Trophoblast cell (in vitro differentiated cells and primary cell): ENCODE data around the gene RGS5.
A peak's percentile ranks its signal among the peaks of the same experiment; 100 is the strongest.

Experiments
- DNase-seq, 2 donors: peaks; one replicate each; pipeline ENCODE4 v3.0.0-alpha.2; 2016
- H2AFZ ChIP-seq: 2 replicates; pipeline ENCODE4 v1.6.1; 2013; ENCODE audit warnings: low read length, moderate library complexity, mild to moderate bottlenecking; ENCODE audit not compliant: insufficient read depth, poor library complexity
- H2AK5ac ChIP-seq: 2 replicates; pipeline ENCODE4 v1.6.1; 2013; ENCODE audit warnings: mild to moderate bottlenecking, low read length
- H2BK120ac ChIP-seq: 2 replicates; pipeline ENCODE4 v1.6.1; 2013; ENCODE audit warnings: low read length, mild to moderate bottlenecking, moderate library complexity; ENCODE audit not compliant: insufficient read depth, poor library complexity
- H2BK12ac ChIP-seq: 2 replicates; pipeline ENCODE4 v1.6.1; 2013; ENCODE audit warnings: mild to moderate bottlenecking, low read length, moderate library complexity
- H2BK5ac ChIP-seq: 2 replicates; pipeline ENCODE4 v1.6.1; 2013; ENCODE audit warnings: low read length, low read depth, moderate library complexity, mild to moderate bottlenecking; ENCODE audit not compliant: poor library complexity
- H3K14ac ChIP-seq: 2 replicates; pipeline ENCODE4 v1.6.1; 2013; ENCODE audit warnings: mild to moderate bottlenecking, low read length
- H3K18ac ChIP-seq: 2 replicates; pipeline ENCODE4 v1.6.1; 2013; ENCODE audit warnings: mild to moderate bottlenecking, low read length
- H3K23ac ChIP-seq: 2 replicates; pipeline ENCODE4 v1.6.1; 2013; ENCODE audit warnings: low read length
- H3K27ac ChIP-seq: 2 replicates; pipeline ENCODE4 v1.5.1; 2013; ENCODE audit warnings: low read depth, mild to moderate bottlenecking, inconsistent platforms, low read length, moderate library complexity
- H3K27me3 ChIP-seq: 2 replicates; pipeline ENCODE4 v1.6.1; 2013; ENCODE audit warnings: inconsistent platforms, mild to moderate bottlenecking, low read length, moderate library complexity; ENCODE audit not compliant: insufficient read depth
- H3K36me3 ChIP-seq, 2 experiments: 1 replicate in 1 of 2; 2 replicates in 1 of 2; pipeline ENCODE4 v1.6.1; 2013; ENCODE audit warnings: low read length in 2 of 2, mild to moderate bottlenecking in 2 of 2, moderate library complexity in 1 of 2; ENCODE audit not compliant: insufficient read depth in 2 of 2, control insufficient read depth in 1 of 2
- H3K4ac ChIP-seq: 2 replicates; pipeline ENCODE4 v1.6.1; 2013; ENCODE audit warnings: low read depth, mild to moderate bottlenecking, low read length, moderate library complexity
- H3K4me1 ChIP-seq, 2 experiments: 1 replicate in 1 of 2; 2 replicates in 1 of 2; pipeline ENCODE4 v1.6.1; 2013; ENCODE audit warnings: low read length in 2 of 2, mild to moderate bottlenecking in 2 of 2, moderate library complexity in 1 of 2; ENCODE audit not compliant: insufficient read depth in 2 of 2, control insufficient read depth in 1 of 2
- H3K4me2 ChIP-seq: 2 replicates; pipeline ENCODE4 v1.6.1; 2013; ENCODE audit warnings: inconsistent platforms, mild to moderate bottlenecking, low read length, moderate library complexity
- H3K4me3 ChIP-seq: 2 replicates; pipeline ENCODE4 v1.5.1; 2013; ENCODE audit warnings: mild to moderate bottlenecking, low read depth, low read length, inconsistent platforms
- H3K79me1 ChIP-seq: one replicate; pipeline ENCODE4 v1.6.1; 2013; ENCODE audit warnings: low read length
- H3K79me2 ChIP-seq: 2 replicates; pipeline ENCODE4 v1.6.1; 2013; ENCODE audit warnings: low read length, mild to moderate bottlenecking; ENCODE audit not compliant: control insufficient read depth, insufficient read depth, poor library complexity
- H3K9ac ChIP-seq: 2 replicates; pipeline ENCODE4 v1.6.1; 2013; ENCODE audit warnings: mild to moderate bottlenecking, low read length
- H3K9me3 ChIP-seq: 2 replicates; pipeline ENCODE4 v1.6.1; 2013; ENCODE audit warnings: low read depth, mild to moderate bottlenecking, control low read depth, inconsistent platforms, low read length; ENCODE audit not compliant: insufficient read depth
- H4K12ac ChIP-seq: 2 replicates; pipeline ENCODE4 v1.6.1; 2013; ENCODE audit warnings: low read depth, mild to moderate bottlenecking, low read length, moderate library complexity
- H4K8ac ChIP-seq: 2 replicates; pipeline ENCODE4 v1.6.1; 2013; ENCODE audit warnings: low read depth, mild to moderate bottlenecking, low read length, moderate library complexity
- H4K91ac ChIP-seq: one replicate; pipeline ENCODE4 v1.6.1; 2013; ENCODE audit warnings: low read depth, mild to moderate bottlenecking, low read length, moderate library complexity
- WGBS: extraction: QIAGEN DNeasy Blood & Tissue Kit; methylation state at CpG from one replicate; pipeline ENCODE4 v1.1.7; 2013; ENCODE audit warnings: missing lambda C conversion rate; ENCODE audit not compliant: insufficient read length, insufficient coverage; ENCODE audit errors: extremely low coverage; 5-methylcytosine and 5-hydroxymethylcytosine counted together

The RGS5 gene

DNA sequence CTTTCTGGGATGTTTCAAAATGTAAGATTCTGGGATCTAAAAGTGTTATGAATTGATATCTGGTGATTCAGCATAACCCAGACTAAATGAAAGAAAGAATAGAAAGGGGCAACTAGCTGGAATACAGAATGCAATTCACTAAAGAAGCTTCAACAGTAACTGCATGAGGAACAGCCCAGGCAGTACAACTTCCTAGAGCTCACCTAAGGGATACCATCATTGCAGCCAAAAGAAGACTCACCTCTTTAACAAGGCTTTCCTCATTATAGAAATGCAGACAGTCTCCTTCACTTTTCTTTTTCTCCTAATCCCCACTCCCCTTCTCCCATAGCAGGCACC, 6.3 kb downstream of the RGS5 start:
- H3K79me1 ChIP-seq, result no peaks in the 10 kb centered on the region
- H3K14ac ChIP-seq, result no peak overlapping the region
- no peak overlapping the region for H2AFZ ChIP-seq
- H3K27me3 ChIP-seq, result no peaks in the 10 kb centered on the region
- H3K4me1 ChIP-seq, result no peaks in the 10 kb centered on the region
- H3K4ac ChIP-seq, result no peak overlapping the region
- H3K36me3 ChIP-seq, result no peaks in the 10 kb centered on the region
- no peak overlapping the region for H3K18ac ChIP-seq
- H2BK12ac ChIP-seq, result no peak overlapping the region
- H4K91ac ChIP-seq, result no peak overlapping the region
- no peak overlapping the region for H3K4me3 ChIP-seq
- no peak overlapping the region for H2AK5ac ChIP-seq
- H3K9ac ChIP-seq, result no peak overlapping the region
- no peaks in the 10 kb centered on the region for H3K9me3 ChIP-seq
- no peaks in the 10 kb centered on the region for H3K79me2 ChIP-seq
- no peak overlapping the region for H2BK120ac ChIP-seq
- no peak overlapping the region for H3K23ac ChIP-seq
- no peak overlapping the region for H4K8ac ChIP-seq
- H2BK5ac ChIP-seq, result no peak overlapping the region
- H3K4me2 ChIP-seq, result no peak overlapping the region
- no peak overlapping the region for H4K12ac ChIP-seq
- no peak overlapping the region for H3K27ac ChIP-seq
- DNase-seq, result no peak

DNA sequence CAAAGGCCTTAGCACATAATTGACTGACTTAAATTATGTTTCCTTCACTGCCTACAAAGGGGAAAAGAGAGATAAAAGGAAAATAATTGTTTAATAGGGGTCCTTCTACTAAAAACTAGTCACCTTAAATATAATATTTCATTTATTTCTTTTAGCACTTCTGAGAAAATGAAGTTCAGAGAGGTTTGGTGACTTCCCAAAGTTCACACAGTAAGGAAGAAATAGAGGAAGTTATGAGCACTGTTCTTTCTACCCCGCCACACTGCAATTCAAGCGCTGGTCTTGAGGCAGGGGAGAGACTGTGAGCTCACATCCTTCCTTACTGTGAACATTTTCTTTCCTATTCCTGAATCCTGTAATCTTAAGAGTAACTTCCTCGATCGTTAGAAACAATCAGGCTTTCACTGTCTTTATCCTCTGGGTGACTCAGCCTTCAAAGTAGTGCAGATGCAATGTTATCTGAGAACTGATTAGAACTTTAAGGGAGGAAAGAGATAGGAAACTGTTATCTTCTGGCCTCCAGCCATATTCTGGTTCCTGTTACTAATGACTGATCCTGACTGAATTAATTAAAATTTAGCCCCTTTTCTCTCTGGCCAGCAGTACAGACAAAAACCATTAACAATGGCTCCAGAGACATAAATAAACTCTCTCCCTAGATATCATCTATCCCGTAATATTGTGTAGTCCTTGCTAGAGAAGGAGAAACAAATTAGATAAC, 6.8 kb downstream of the RGS5 start:
- H3K23ac ChIP-seq, result no peak overlapping the region
- WGBS, result no CpG with 5 or more reads among the region's 5 CpGs

DNA sequence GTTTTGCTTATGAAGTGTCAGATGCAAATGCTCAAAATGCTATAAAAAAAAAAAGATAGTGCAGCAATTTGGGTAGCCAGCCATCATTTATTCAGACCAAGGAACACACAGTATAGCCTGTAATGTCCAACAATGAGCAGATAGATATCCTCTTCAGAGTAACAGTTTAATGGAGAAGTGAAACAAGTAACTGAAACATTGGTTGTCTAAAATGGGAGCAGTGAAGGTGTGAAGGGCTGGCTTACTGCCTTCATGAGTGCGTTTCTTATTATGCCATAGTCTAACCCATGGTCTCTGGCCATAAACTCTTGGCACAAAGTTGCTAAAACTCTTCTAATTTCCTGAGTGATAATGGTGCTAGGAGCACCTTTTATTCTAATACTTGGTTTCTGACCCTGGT, 11.4 kb downstream of the RGS5 start:
- H3K4ac ChIP-seq, result no peak overlapping the region
- no peak overlapping the region for H2AK5ac ChIP-seq
- H4K91ac ChIP-seq, result no peak overlapping the region
- no peak overlapping the region for H4K12ac ChIP-seq
- no CpG with 5 or more reads among the region's 1 CpG for WGBS
- H3K79me2 ChIP-seq, result no peaks in the 10 kb centered on the region
- no peak for DNase-seq
- H2BK120ac ChIP-seq, result no peak overlapping the region
- no peaks in the 10 kb centered on the region for H3K4me1 ChIP-seq
- H3K18ac ChIP-seq, result no peak overlapping the region
- no peak overlapping the region for H2BK5ac ChIP-seq
- no peak overlapping the region for H3K9ac ChIP-seq
- H3K9me3 ChIP-seq, result no peaks in the 10 kb centered on the region
- no peak overlapping the region for H3K14ac ChIP-seq
- H3K27ac ChIP-seq, result no peak overlapping the region
- no peaks in the 10 kb centered on the region for H3K27me3 ChIP-seq
- no peak overlapping the region for H3K23ac ChIP-seq
- H2AFZ ChIP-seq, result no peak overlapping the region
- H3K4me2 ChIP-seq, result no peak overlapping the region
- no peak overlapping the region for H2BK12ac ChIP-seq
- no peaks in the 10 kb centered on the region for H3K79me1 ChIP-seq
- H3K4me3 ChIP-seq, result no peak overlapping the region
- no peaks in the 10 kb centered on the region for H3K36me3 ChIP-seq
- H4K8ac ChIP-seq, result no peak overlapping the region

More for the DNA sequence above, 6.8 kb downstream of the RGS5 start:
- Histone ChIP-seq H4K91ac (no peak overlapping the region), H3K18ac (no peak overlapping the region), H3K9me3 (no peaks in the 10 kb centered on the region), H3K4me3 (no peak overlapping the region), H3K9ac (no peak overlapping the region), H3K79me1 (no peaks in the 10 kb centered on the region), H2BK5ac (no peak overlapping the region), H3K14ac (no peak overlapping the region), H2BK120ac (no peak overlapping the region), H2AFZ (no peak overlapping the region), H3K79me2 (no peaks in the 10 kb centered on the region), H2AK5ac (no peak overlapping the region), H3K27me3 (no peaks in the 10 kb centered on the region), H3K4me1 (no peaks in the 10 kb centered on the region), H3K36me3 (no peaks in the 10 kb centered on the region), H2BK12ac (no peak overlapping the region), H4K12ac (no peak overlapping the region), H3K4me2 (no peak overlapping the region), H3K4ac (no peak overlapping the region), H3K27ac (no peak overlapping the region), H4K8ac (no peak overlapping the region)
- peak in 1 of 2 donors; percentile 21 for DNase-seq

- H2AK5ac ChIP-seq, result no peak overlapping the region
Observed at GRCh38 chr1:163188947-163189346, 13.8 kb downstream of the RGS5 start.

More at GRCh38 chr1:163188947-163189346, 13.8 kb downstream of the RGS5 start:
- Histone ChIP-seq H3K79me2 (no peaks in the 10 kb centered on the region), H3K4me2 (no peak overlapping the region), H3K4ac (no peak overlapping the region), H3K4me3 (no peak overlapping the region), H3K23ac (no peak overlapping the region), H2BK5ac (no peak overlapping the region), H2BK12ac (no peak overlapping the region), H3K79me1 (no peaks in the 10 kb centered on the region), H3K9ac (no peak overlapping the region), H3K18ac (no peak overlapping the region), H3K27me3 (no peaks in the 10 kb centered on the region), H3K9me3 (no peaks in the 10 kb centered on the region), H4K12ac (no peak overlapping the region), H2AFZ (no peak overlapping the region), H3K36me3 (no peaks in the 10 kb centered on the region), H4K91ac (no peak overlapping the region), H2BK120ac (no peak overlapping the region), H3K14ac (no peak overlapping the region), H3K4me1 (no peaks in the 10 kb centered on the region), H4K8ac (no peak overlapping the region), H3K27ac (no peak overlapping the region)
- WGBS, result no CpG with 5 or more reads among the region's 3 CpGs
- no peak for DNase-seq
